ENCODE measurements around the gene TERT.

- TF ChIP-seq ZNF660 (tag by site-specific recombination; IDR thresholded peaks at IDR 0.05): no peak
- no peak for TF ChIP-seq ZNF354C (tag by site-specific recombination; IDR thresholded peaks at IDR 0.05; ENCODE audit: borderline replicate concordance, low read depth)
- no peak for TF ChIP-seq ZNF777 (tag by site-specific recombination; IDR thresholded peaks at IDR 0.05; ENCODE audit: borderline replicate concordance)
- TF ChIP-seq, protein P1, sequence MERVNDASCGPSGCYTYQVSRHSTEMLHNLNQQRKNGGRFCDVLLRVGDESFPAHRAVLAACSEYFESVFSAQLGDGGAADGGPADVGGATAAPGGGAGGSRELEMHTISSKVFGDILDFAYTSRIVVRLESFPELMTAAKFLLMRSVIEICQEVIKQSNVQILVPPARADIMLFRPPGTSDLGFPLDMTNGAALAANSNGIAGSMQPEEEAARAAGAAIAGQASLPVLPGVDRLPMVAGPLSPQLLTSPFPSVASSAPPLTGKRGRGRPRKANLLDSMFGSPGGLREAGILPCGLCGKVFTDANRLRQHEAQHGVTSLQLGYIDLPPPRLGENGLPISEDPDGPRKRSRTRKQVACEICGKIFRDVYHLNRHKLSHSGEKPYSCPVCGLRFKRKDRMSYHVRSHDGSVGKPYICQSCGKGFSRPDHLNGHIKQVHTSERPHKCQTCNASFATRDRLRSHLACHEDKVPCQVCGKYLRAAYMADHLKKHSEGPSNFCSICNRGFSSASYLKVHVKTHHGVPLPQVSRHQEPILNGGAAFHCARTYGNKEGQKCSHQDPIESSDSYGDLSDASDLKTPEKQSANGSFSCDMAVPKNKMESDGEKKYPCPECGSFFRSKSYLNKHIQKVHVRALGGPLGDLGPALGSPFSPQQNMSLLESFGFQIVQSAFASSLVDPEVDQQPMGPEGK (tag by site-specific recombination; IDR thresholded peaks at IDR 0.05): no peak
- TF ChIP-seq, protein P2, sequence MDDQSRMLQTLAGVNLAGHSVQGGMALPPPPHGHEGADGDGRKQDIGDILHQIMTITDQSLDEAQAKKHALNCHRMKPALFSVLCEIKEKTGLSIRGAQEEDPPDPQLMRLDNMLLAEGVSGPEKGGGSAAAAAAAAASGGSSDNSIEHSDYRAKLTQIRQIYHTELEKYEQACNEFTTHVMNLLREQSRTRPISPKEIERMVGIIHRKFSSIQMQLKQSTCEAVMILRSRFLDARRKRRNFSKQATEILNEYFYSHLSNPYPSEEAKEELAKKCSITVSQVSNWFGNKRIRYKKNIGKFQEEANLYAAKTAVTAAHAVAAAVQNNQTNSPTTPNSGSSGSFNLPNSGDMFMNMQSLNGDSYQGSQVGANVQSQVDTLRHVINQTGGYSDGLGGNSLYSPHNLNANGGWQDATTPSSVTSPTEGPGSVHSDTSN (CRISPR knock-in tag; IDR thresholded peaks at IDR 0.05): no peak
- TF ChIP-seq, protein P3, sequence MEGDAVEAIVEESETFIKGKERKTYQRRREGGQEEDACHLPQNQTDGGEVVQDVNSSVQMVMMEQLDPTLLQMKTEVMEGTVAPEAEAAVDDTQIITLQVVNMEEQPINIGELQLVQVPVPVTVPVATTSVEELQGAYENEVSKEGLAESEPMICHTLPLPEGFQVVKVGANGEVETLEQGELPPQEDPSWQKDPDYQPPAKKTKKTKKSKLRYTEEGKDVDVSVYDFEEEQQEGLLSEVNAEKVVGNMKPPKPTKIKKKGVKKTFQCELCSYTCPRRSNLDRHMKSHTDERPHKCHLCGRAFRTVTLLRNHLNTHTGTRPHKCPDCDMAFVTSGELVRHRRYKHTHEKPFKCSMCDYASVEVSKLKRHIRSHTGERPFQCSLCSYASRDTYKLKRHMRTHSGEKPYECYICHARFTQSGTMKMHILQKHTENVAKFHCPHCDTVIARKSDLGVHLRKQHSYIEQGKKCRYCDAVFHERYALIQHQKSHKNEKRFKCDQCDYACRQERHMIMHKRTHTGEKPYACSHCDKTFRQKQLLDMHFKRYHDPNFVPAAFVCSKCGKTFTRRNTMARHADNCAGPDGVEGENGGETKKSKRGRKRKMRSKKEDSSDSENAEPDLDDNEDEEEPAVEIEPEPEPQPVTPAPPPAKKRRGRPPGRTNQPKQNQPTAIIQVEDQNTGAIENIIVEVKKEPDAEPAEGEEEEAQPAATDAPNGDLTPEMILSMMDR (tag by site-specific recombination; IDR thresholded peaks at IDR 0.05): no peak
- TF ChIP-seq YY1 (tag by site-specific recombination; IDR thresholded peaks at IDR 0.05): no peak
- no peak for TF ChIP-seq REST (tag by site-specific recombination; IDR thresholded peaks at IDR 0.05)
- TF ChIP-seq ZNF121 (tag by site-specific recombination; IDR thresholded peaks at IDR 0.05): no peak
- TF ChIP-seq ZNF560 (tag by site-specific recombination; IDR thresholded peaks at IDR 0.05; ENCODE audit: borderline replicate concordance): no peak
Observed at GRCh38 chr5:1247811-1248210, 47.1 kb downstream of the TERT start.
